Measurements from ENCODE around the gene PAM. TPM values are rescaled to one million over a fixed set of nuclear protein-coding genes. Genes with fewer than 3 reads are reported as not detected.

The PAM gene
- total and polyA plus RNA-seq, 3 donors from 2014 or later: 65.5 to 92.5 (median 77.5) TPM

- Histone ChIP-seq H3K4me3 (no peak overlapping the region), H3K27me3 (no peaks in the 10 kb centered on the region), H3K4me1 (no peaks in the 10 kb centered on the region), H3K27ac (no peak overlapping the region), H3K9me3 (no peaks in the 10 kb centered on the region), H3K36me3 (ENCODE audit: low read depth, missing control alignments) (no peaks in the 10 kb centered on the region)
- TF ChIP-seq POLR2A (IDR thresholded peaks at IDR 0.05): no peak
- no peak for TF ChIP-seq CTCF (IDR thresholded peaks at IDR 0.05)
- no peak for DNase-seq
- intact Hi-C loops (cut with DNase I; ENCODE audit: low total_unique reads): no loop called here
Observed at GRCh38 chr5:102841021-102841420, 85.9 kb downstream of the PAM start.

- 88 to 95% methylated on average over 1 of the region's 1 CpG for WGBS, 2 donors
- H3K36me3 ChIP-seq (ENCODE audit: low read depth, missing control alignments): no peaks in the 10 kb centered on the region
- intact Hi-C loops (cut with DNase I; ENCODE audit: low total_unique reads): no loop called here
- H3K4me1 ChIP-seq: no peaks in the 10 kb centered on the region
- no peaks in the 10 kb centered on the region for H3K27me3 ChIP-seq
- no peak for TF ChIP-seq POLR2A (IDR thresholded peaks at IDR 0.05)
- no peak for TF ChIP-seq CTCF (IDR thresholded peaks at IDR 0.05)
- no peaks in the 10 kb centered on the region for H3K9me3 ChIP-seq
- no peak for DNase-seq
- no peak overlapping the region for H3K4me3 ChIP-seq
- no peak overlapping the region for H3K27ac ChIP-seq
Observed at GRCh38 chr5:102843997-102844396, 88.9 kb downstream of the PAM start.

GRCh38 chr5:102845041-102845440 lies 89.9 kb downstream of the PAM start:
- DNase-seq: no peak
- intact Hi-C loops (cut with DNase I; ENCODE audit: low total_unique reads): no loop called here
- Histone ChIP-seq H3K27ac (no peak overlapping the region), H3K9me3 (no peaks in the 10 kb centered on the region), H3K27me3 (no peaks in the 10 kb centered on the region), H3K36me3 (ENCODE audit: low read depth, missing control alignments) (no peaks in the 10 kb centered on the region), H3K4me3 (no peak overlapping the region), H3K4me1 (no peaks in the 10 kb centered on the region)
- 83 to 87% methylated on average over 5 of the region's 5 CpGs for WGBS, 2 donors
- no peak for TF ChIP-seq CTCF (IDR thresholded peaks at IDR 0.05)
- no peak for TF ChIP-seq POLR2A (IDR thresholded peaks at IDR 0.05)

DNA sequence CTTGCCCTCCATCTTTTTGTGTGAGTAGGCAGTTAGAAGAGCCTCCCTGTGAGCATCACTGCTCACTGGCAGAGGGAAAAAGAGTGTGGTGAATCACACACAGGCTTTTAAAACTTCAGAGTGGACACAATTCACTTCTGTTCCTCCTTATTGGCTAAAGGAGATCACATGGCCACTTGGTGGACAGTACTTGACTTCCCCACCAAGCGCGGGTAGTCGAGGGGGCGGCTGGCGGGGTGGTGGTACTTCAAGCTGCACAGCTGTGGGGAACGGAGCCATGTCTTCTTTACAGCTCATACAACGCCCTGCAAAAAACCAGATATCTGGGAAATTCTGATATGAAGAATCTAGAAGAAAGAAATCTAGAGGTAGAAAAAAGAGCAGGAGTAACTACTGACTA lies 95.4 kb downstream of the PAM start:
- Histone ChIP-seq H3K4me1 (no peaks in the 10 kb centered on the region), H3K9me3 (no peaks in the 10 kb centered on the region), H3K27ac (no peak overlapping the region), H3K27me3 (no peaks in the 10 kb centered on the region), H3K4me3 (no peak overlapping the region), H3K36me3 (ENCODE audit: low read depth, missing control alignments) (no peaks in the 10 kb centered on the region)
- no peak for DNase-seq
- intact Hi-C loops (cut with DNase I; ENCODE audit: low total_unique reads): no loop called here
- no peak for TF ChIP-seq CTCF (IDR thresholded peaks at IDR 0.05)
- TF ChIP-seq POLR2A (IDR thresholded peaks at IDR 0.05): no peak
- WGBS, 2 donors: 63 to 74% methylated on average over 7 of the region's 7 CpGs

- no peak for TF ChIP-seq CTCF (IDR thresholded peaks at IDR 0.05)
- TF ChIP-seq POLR2A (IDR thresholded peaks at IDR 0.05): no peak
- intact Hi-C loops (cut with DNase I; ENCODE audit: low total_unique reads): no loop called here
- Histone ChIP-seq H3K36me3 (ENCODE audit: low read depth, missing control alignments) (no peaks in the 10 kb centered on the region), H3K9me3 (no peaks in the 10 kb centered on the region), H3K27ac (no peak overlapping the region), H3K4me1 (no peaks in the 10 kb centered on the region), H3K4me3 (no peak overlapping the region), H3K27me3 (no peaks in the 10 kb centered on the region)
- 93 to 96% methylated on average over 4 of the region's 4 CpGs for WGBS, 2 donors
- no peak for DNase-seq
Observed at GRCh38 chr5:102853680-102854079, 98.6 kb downstream of the PAM start.

Data from testis (tissue), 3 donors.